H1 (cell line): ENCODE data around the gene ZBTB49. TPM values are rescaled to one million over a fixed set of nuclear protein-coding genes. Genes with fewer than 3 reads are reported as not detected.

Source experiments
- CTCF ChIA-PET: fragments of 300-600 bp; sonication (Branson Sonifier 250); formaldehyde crosslinking; loops from one replicate; lab custom pipeline; 2021; ENCODE audit not compliant: partially characterized antibody; lab: Charles Lee
- POLR2A ChIA-PET: fragments of 300-600 bp; sonication (Branson Sonifier 250); formaldehyde crosslinking; loops from one replicate; lab custom pipeline; 2021; ENCODE audit warnings: inconsistent platforms; ENCODE audit not compliant: partially characterized antibody; lab: Charles Lee
- DNase-seq, 2 experiments: peaks; one replicate each; pipeline versions ENCODE4 v3.0.0 to v3.0.0-alpha.2; 2010 to 2022; ENCODE audit warnings: low spot score in 2 of 2, low read depth in 1 of 2, mixed read lengths in 1 of 2
- FAIRE-seq: peaks from 2 replicates; lab custom pipeline; 2011; peaks lifted over from hg19 to GRCh38; lab: Jason Lieb, UNC
- H2AFZ ChIP-seq: 2 replicates; pipeline ENCODE4 v1.8.1; 2012; ENCODE audit warnings: low read length, inconsistent platforms
- H2AK5ac ChIP-seq: 2 replicates; pipeline ENCODE4 v1.6.1; 2013; ENCODE audit warnings: low read depth, low read length
- H2BK120ac ChIP-seq: replicated peaks from 2 replicates; pipeline ENCODE3; 2013; ENCODE audit warnings: low read depth, low read length, inconsistent platforms
- H2BK12ac ChIP-seq: 2 replicates; pipeline ENCODE4 v1.6.1; 2013; ENCODE audit warnings: low read depth, low read length
- H2BK15ac ChIP-seq: 2 replicates; pipeline ENCODE4 v1.6.1; 2013; ENCODE audit warnings: low read length
- H2BK20ac ChIP-seq: 2 replicates; pipeline ENCODE4 v1.6.1; 2013; ENCODE audit warnings: low read length
- H2BK5ac ChIP-seq: 2 replicates; pipeline ENCODE4 v1.6.1; 2013; ENCODE audit warnings: low read depth, low read length
- H3K14ac ChIP-seq: 2 replicates; pipeline ENCODE4 v1.6.1; 2013; ENCODE audit warnings: inconsistent platforms; ENCODE audit not compliant: insufficient read length
- H3K18ac ChIP-seq: 2 replicates; pipeline ENCODE4 v1.6.1; 2013; ENCODE audit warnings: low read length; ENCODE audit errors: extremely low read depth
- H3K23ac ChIP-seq: 2 replicates; pipeline ENCODE4 v1.6.1; 2013; ENCODE audit warnings: inconsistent platforms; ENCODE audit not compliant: insufficient read length
- H3K23me2 ChIP-seq: 2 replicates; pipeline ENCODE4 v1.6.1; 2013; ENCODE audit warnings: low read depth, low read length
- H3K27ac ChIP-seq: 2 replicates; pipeline ENCODE4 v1.6.1; 2011; ENCODE audit warnings: low read depth, low read length, inconsistent platforms
- H3K27me3 ChIP-seq, 4 experiments: replicated peaks in 1 of 4; 1 replicate in 1 of 4; 2 replicates in 3 of 4; pipeline versions ENCODE4 v1.6.1 to v1.8.1; 2011 to 2013; ENCODE audit warnings: low read length in 3 of 4, mild to moderate bottlenecking in 3 of 4, inconsistent platforms in 2 of 4, mixed read lengths in 2 of 4, moderate library complexity in 1 of 4; ENCODE audit not compliant: control insufficient read depth in 3 of 4, insufficient read depth in 3 of 4; ENCODE audit errors: extremely low read depth in 1 of 4
- H3K36me3 ChIP-seq, 4 experiments: 2 replicates each; pipeline versions ENCODE4 v1.6.1 to v1.8.1; 2011 to 2013; ENCODE audit warnings: mild to moderate bottlenecking in 4 of 4, low read length in 3 of 4, moderate library complexity in 2 of 4, control low read depth in 1 of 4, inconsistent platforms in 1 of 4; ENCODE audit not compliant: insufficient read depth in 4 of 4, control insufficient read depth in 2 of 4
- H3K4ac ChIP-seq: replicated peaks from 2 replicates; pipeline ENCODE3; 2013; ENCODE audit warnings: low read length, low read depth, mixed read lengths, inconsistent platforms; ENCODE audit not compliant: insufficient read length
- H3K4me1 ChIP-seq, 4 experiments: replicated peaks in 1 of 4; 1 replicate in 1 of 4; 2 replicates in 3 of 4; pipeline versions ENCODE4 v1.6.1 to v1.8.1; 2011 to 2013; ENCODE audit warnings: low read length in 3 of 4, inconsistent platforms in 2 of 4, mixed read lengths in 1 of 4; ENCODE audit not compliant: insufficient read depth in 4 of 4, control insufficient read depth in 3 of 4
- H3K4me2 ChIP-seq, 2 experiments: 2 replicates each; pipeline versions ENCODE4 v1.6.1 to v1.8.1; 2011 to 2013; ENCODE audit warnings: low read depth in 2 of 2, low read length in 2 of 2, control low read depth in 1 of 2, inconsistent platforms in 1 of 2, mild to moderate bottlenecking in 1 of 2; ENCODE audit not compliant: insufficient read depth in 1 of 2
- H3K4me3 ChIP-seq, 4 experiments: fragments of 200-600, 300-600 bp in 1 of 4; sonication (generic), shearing (Covaris generic), sonication (Bioruptor Twin) in 1 of 4; 2 replicates each; pipeline versions ENCODE4 v1.5.1 to v1.8.1; 2011 to 2016; ENCODE audit warnings: low read length in 4 of 4, low read depth in 3 of 4, control low read depth in 2 of 4, inconsistent platforms in 2 of 4, mild to moderate bottlenecking in 2 of 4, mixed read lengths in 1 of 4, moderate library complexity in 1 of 4; ENCODE audit not compliant: insufficient read depth in 2 of 4; ENCODE audit errors: extremely low read depth in 1 of 4
- H3K56ac ChIP-seq: replicated peaks from 2 replicates; pipeline ENCODE3; 2013; ENCODE audit warnings: low read depth, mild to moderate bottlenecking, mixed read lengths, low read length, inconsistent platforms; ENCODE audit not compliant: insufficient read length
- H3K79me1 ChIP-seq: 2 replicates; pipeline ENCODE4 v1.6.1; 2013; ENCODE audit warnings: low read depth, low read length, control low read depth
- H3K79me2 ChIP-seq, 2 experiments: 2 replicates each; pipeline versions ENCODE4 v1.6.1 to v1.8.1; 2012 to 2013; ENCODE audit warnings: low read length in 2 of 2, mild to moderate bottlenecking in 2 of 2, inconsistent platforms in 1 of 2; ENCODE audit not compliant: insufficient read depth in 2 of 2, control insufficient read depth in 1 of 2
- H3K9ac ChIP-seq, 4 experiments: replicated peaks in 1 of 4; 1 replicate in 1 of 4; 2 replicates in 3 of 4; pipeline versions ENCODE4 v1.6.1 to v1.8.1; 2011 to 2013; ENCODE audit warnings: low read depth in 3 of 4, low read length in 3 of 4, control low read depth in 2 of 4, mild to moderate bottlenecking in 2 of 4, moderate library complexity in 2 of 4, inconsistent platforms in 1 of 4; ENCODE audit errors: extremely low read depth in 1 of 4
- H3K9me3 ChIP-seq, 2 experiments: 2 replicates each; pipeline versions ENCODE4 v1.6.1 to v1.8.1; 2012 to 2013; ENCODE audit warnings: mild to moderate bottlenecking in 2 of 2, moderate library complexity in 2 of 2, control low read depth in 1 of 2, inconsistent platforms in 1 of 2, low read depth in 1 of 2, low read length in 1 of 2, mixed read lengths in 1 of 2; ENCODE audit not compliant: insufficient read depth in 2 of 2
- H4K20me1 ChIP-seq, 2 experiments: replicated peaks in 1 of 2; 2 replicates each; pipeline versions ENCODE3 to v1.8.1; 2011 to 2013; ENCODE audit warnings: inconsistent platforms in 2 of 2, low read length in 2 of 2, mild to moderate bottlenecking in 1 of 2; ENCODE audit not compliant: insufficient read depth in 2 of 2, control insufficient read depth in 1 of 2
- H4K5ac ChIP-seq: 2 replicates; pipeline ENCODE4 v1.6.1; 2013; ENCODE audit warnings: low read length, low read depth, mixed read lengths, inconsistent platforms; ENCODE audit not compliant: insufficient read length
- H4K8ac ChIP-seq: 2 replicates; pipeline ENCODE4 v1.8.0; 2013; ENCODE audit warnings: mild to moderate bottlenecking, moderate library complexity, low read length, inconsistent platforms; ENCODE audit not compliant: insufficient read depth; ENCODE audit errors: extremely low read depth
- H4K91ac ChIP-seq: replicated peaks from 2 replicates; pipeline ENCODE3; 2013; ENCODE audit warnings: low read length, mixed read lengths, inconsistent platforms; ENCODE audit not compliant: insufficient read length
- ATF2 ChIP-seq: IDR thresholded peaks from 2 replicates; pipeline ENCODE4 v1.6.1; 2012; ENCODE audit warnings: low read length, inconsistent platforms
- CBX8 ChIP-seq: fragments of 300-800, 300-1000 bp; sonication (generic); IDR thresholded peaks from 2 replicates; pipeline ENCODE4 v1.7.1; 2016; ENCODE audit warnings: low read depth, low read length, borderline replicate concordance
- CHD2 ChIP-seq: IDR thresholded peaks from 2 replicates; pipeline ENCODE4 v1.6.1; 2012; ENCODE audit warnings: low read length, improper control_type of control experiment
- CREB1 ChIP-seq: IDR thresholded peaks from 2 replicates; pipeline ENCODE4 v1.6.1; 2012; ENCODE audit warnings: inconsistent platforms
- CTBP2 ChIP-seq: IDR thresholded peaks from 2 replicates; pipeline ENCODE4 v1.7.0; 2011; ENCODE audit warnings: borderline replicate concordance, mild to moderate bottlenecking, moderate library complexity, mixed read lengths, low read length; ENCODE audit not compliant: insufficient read depth, insufficient read length
- EGR1 ChIP-seq: IDR thresholded peaks from 2 replicates; pipeline ENCODE4 v1.6.1; 2011; ENCODE audit warnings: low read depth, low read length, borderline replicate concordance
- GTF2F1 ChIP-seq: IDR thresholded peaks from 2 replicates; pipeline ENCODE4 v1.6.1; 2012; ENCODE audit warnings: low read depth, low read length, improper control_type of control experiment, borderline replicate concordance
- HDAC6 ChIP-seq: IDR thresholded peaks from one replicate; pipeline ENCODE4 v1.7.1; 2012; ENCODE audit warnings: low read depth, mild to moderate bottlenecking, inconsistent platforms, low read length, moderate library complexity
- KDM5A ChIP-seq: fragments of 200-600 bp; IDR thresholded peaks from 2 replicates; pipeline ENCODE4 v1.7.1; 2012; ENCODE audit warnings: mild to moderate bottlenecking, low read length, inconsistent platforms, mixed read lengths
- POLR2A ChIP-seq, 2 experiments: IDR thresholded peaks; 1 replicate in 1 of 2; 2 replicates in 1 of 2; pipeline ENCODE4 v1.6.1; 2011; ENCODE audit warnings: low read depth in 2 of 2, low read length in 2 of 2, mild to moderate bottlenecking in 2 of 2; ENCODE audit errors: control extremely low read depth in 1 of 2
- RXRA ChIP-seq: IDR thresholded peaks from 2 replicates; pipeline ENCODE4 v1.6.1; 2011; ENCODE audit warnings: low read depth, mild to moderate bottlenecking, low read length, moderate library complexity; ENCODE audit not compliant: insufficient read depth
- SP1 ChIP-seq: IDR thresholded peaks from 2 replicates; pipeline ENCODE4 v1.6.1; 2011; ENCODE audit warnings: low read depth, low read length
- TAF7 ChIP-seq: optimal IDR thresholded peaks from 2 replicates; pipeline ENCODE3; 2011; ENCODE audit warnings: low read depth, mild to moderate bottlenecking, inconsistent platforms, low read length, moderate library complexity, borderline replicate concordance
- WGBS, 2 experiments: shearing (Covaris generic) in 1 of 2; methylation state at CpG; one replicate each; pipeline versions ENCODE4 v1.1.6 to v1.1.7; 2013 to 2015; ENCODE audit warnings: low lambda C conversion rate in 2 of 2, mixed read lengths in 2 of 2, inconsistent platforms in 1 of 2, low coverage in 1 of 2, missing lambda C conversion rate in 1 of 2; ENCODE audit not compliant: insufficient replicate concordance in 2 of 2, insufficient coverage in 1 of 2, insufficient read length in 1 of 2; ENCODE audit errors: extremely low coverage in 1 of 2, missing lambda C conversion rate in 1 of 2; 5-methylcytosine and 5-hydroxymethylcytosine counted together
- polyA plus RNA-seq, 7 experiments: library from polyadenylated mRNA; depleted of rRNA in 3 of 7; stranded (reverse) in 5 of 7; unstranded in 2 of 7; fragments of >200 nt in 5 of 7; fragments of 200-250 nt in 2 of 7; gene quantifications; 1 replicate in 5 of 7; 2 replicates in 1 of 7; 4 replicates in 1 of 7; pipeline versions ENCODE4 v1.2.1 to v1.2.3, GENCODE V29; 2011 to 2013; ENCODE audit warnings: missing spikeins in 2 of 7, mixed read lengths in 2 of 7
- total RNA-seq: library from RNA; stranded (reverse); fragmentation: NEBNext Ultra II Directional; extraction: Animal tissue kit (Norgen Biotek cat#: 25700); gene quantifications from 2 replicates; pipeline ENCODE4 v1.2.1, GENCODE V29; 2021

Gene ZBTB49
- total and polyA plus RNA-seq, 2 of the 8 experiments (the other 6 are each of a cell fraction or from before 2014, with no cell fraction given) = 4.2 to 6.8 TPM

DNA sequence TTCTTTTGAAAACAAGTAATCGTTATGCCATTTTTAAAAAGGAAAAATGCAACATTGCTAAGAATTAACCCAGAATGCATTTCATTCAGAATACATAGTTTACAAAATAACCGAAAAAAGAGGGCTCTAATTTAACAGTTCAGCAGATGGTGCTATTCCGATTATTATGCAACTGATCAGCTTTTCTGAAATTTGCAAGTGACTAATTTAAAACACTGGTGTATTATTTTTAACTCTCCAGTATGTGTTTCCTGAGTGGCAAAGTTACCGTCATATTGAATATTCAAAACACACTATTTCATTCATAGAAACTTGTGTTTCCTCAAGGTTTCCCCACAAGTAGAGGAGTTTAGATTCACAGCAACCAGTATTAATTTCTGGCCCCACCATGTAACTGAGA, 21.1 kb downstream of the ZBTB49 start:
- Histone ChIP-seq H3K79me1 (no peaks in the 10 kb centered on the region), H3K23me2 (no peaks in the 10 kb centered on the region), H2AK5ac (no peak overlapping the region), H2BK15ac (no peak overlapping the region), H3K14ac (no peak overlapping the region), H3K4me1 (peaks cover 0 to 7% (median 2%) of the 10 kb centered on the region in 4 experiments; a peak in 3 of 7 replicates), H3K56ac (no peak overlapping the region), H3K79me2 (no peaks in the 10 kb centered on the region), H3K4me3 (no peak overlapping the region), H4K20me1 (peaks cover 2 to 8% of the 10 kb centered on the region in 2 experiments), H2BK5ac (no peak overlapping the region), H3K4me2 (no peak overlapping the region), H3K27me3 (no peaks in the 10 kb centered on the region), H2AFZ (no peak overlapping the region), H3K9ac (no peak overlapping the region), H2BK12ac (no peak overlapping the region), H2BK20ac (no peak overlapping the region), H3K36me3 (peaks cover 0 to 5% (median 2%) of the 10 kb centered on the region in 4 experiments; a peak in 4 of 8 replicates), H2BK120ac (no peak overlapping the region), H4K5ac (no peak overlapping the region), H3K4ac (no peak overlapping the region), H4K91ac (no peak overlapping the region), H4K8ac (no peak overlapping the region), H3K23ac (no peak overlapping the region), H3K27ac (no peak overlapping the region), H3K9me3 (no peaks in the 10 kb centered on the region), H3K18ac (no peak overlapping the region)
- no peak for DNase-seq
- no peak for FAIRE-seq
- 84% methylated on average over 4 of the region's 4 CpGs; no CpG with 5 or more reads in 1 of the 2 experiments for WGBS, 2 experiments
- POLR2A ChIA-PET = no interaction called here
- CTCF ChIA-PET = no interaction called here
- no peak for TF ChIP-seq EGR1
- no peak for TF ChIP-seq RXRA
- TF ChIP-seq CHD2 = no peak
- TF ChIP-seq HDAC6 = no peak
- no peak for TF ChIP-seq CREB1
- no peak for TF ChIP-seq KDM5A
- no peak for TF ChIP-seq SP1
- TF ChIP-seq TAF7 = no peak
- TF ChIP-seq GTF2F1 = no peak
- TF ChIP-seq ATF2 = no peak
- no peak for TF ChIP-seq CBX8
- no peak for TF ChIP-seq POLR2A (IDR thresholded peaks at IDR 0.05; ENCODE audit: control extremely low read depth in 1 of 2, low read depth in 2 of 2, low read length in 2 of 2)
- TF ChIP-seq CTBP2 = no peak
